ENCODE data around the gene SVIL.

The SVIL gene

GRCh38 chr10:29671228-29671780 lies 36.5 kb upstream of the SVIL start:
- no peak for TF ChIP-seq CTCF (IDR thresholded peaks at IDR 0.05)

GRCh38 chr10:29670761-29671160 lies 36.0 kb upstream of the SVIL start:
- no peak for TF ChIP-seq CTCF (IDR thresholded peaks at IDR 0.05)

- no peak for TF ChIP-seq CTCF (IDR thresholded peaks at IDR 0.05)
Observed at GRCh38 chr10:29669149-29669548, 34.4 kb upstream of the SVIL start.

GRCh38 chr10:29668628-29669027 lies 33.9 kb upstream of the SVIL start:
- TF ChIP-seq CTCF (IDR thresholded peaks at IDR 0.05) = no peak

GRCh38 chr10:29667191-29667590 lies 32.4 kb upstream of the SVIL start:
- TF ChIP-seq CTCF (IDR thresholded peaks at IDR 0.05) = no peak

GRCh38 chr10:29666201-29666600 lies 31.4 kb upstream of the SVIL start:
- no peak for TF ChIP-seq CTCF (IDR thresholded peaks at IDR 0.05)

GRCh38 chr10:29663718-29664117 lies 28.9 kb upstream of the SVIL start:
- TF ChIP-seq CTCF (IDR thresholded peaks at IDR 0.05) = no peak
